NCI-H187 (cell line): ENCODE data around the gene CRK.
"Not testable (repeated sequence)": the region's sequence is repeated elsewhere in the genome, so short reads cannot be mapped to it uniquely, and the experiment has no call there.

Experiments
- DNase-seq, 2 experiments: peaks; one replicate each; lab custom pipeline; 2025; lab: John Stamatoyannopoulos, UW

Gene CRK

GRCh38 chr17:1421470-1421869, 34.6 kb downstream of the CRK start:
- no peak for DNase-seq

GRCh38 chr17:1420981-1421380, 35.1 kb downstream of the CRK start:
- DNase-seq = no peak

DNA sequence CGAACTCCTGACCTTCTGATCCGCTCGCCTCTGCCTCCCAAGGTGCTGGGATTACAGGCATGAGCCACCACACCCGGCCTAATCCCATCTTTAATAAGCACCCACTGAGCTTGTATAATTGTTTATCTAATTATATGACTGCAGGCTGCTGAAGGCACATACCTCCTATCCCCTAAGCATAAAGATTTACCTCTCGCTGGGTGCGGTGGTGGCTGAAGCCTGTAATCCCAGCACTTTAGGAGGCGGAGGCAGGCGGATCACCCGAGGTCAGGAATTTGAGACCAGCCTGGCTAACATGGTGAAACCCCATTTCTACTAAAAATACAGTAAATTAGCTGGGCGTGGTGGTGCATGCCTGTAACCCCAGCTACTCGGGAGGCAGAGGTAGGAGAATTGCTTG, 35.9 kb downstream of the CRK start:
- DNase-seq = no peak

DNA sequence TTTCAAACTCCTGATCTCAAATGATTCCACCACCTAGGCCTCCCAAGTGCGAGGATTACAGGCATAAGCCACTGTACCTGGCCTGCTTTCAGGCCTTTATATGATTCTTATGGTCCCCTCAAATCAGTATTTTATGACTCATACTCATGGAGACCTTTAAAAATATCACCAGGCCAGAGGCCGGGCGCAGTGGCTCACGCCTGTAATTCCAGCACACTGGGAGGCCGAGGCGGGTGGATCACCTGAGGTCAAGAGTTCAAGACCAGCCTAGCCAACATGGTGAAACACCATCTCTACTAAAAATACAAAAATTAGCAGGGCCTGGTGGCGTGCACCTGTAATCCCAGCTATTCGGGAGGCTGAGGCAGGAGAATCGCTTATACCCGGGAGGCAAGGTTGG, 37.6 kb downstream of the CRK start:
- not testable (repeated sequence) for DNase-seq

DNA sequence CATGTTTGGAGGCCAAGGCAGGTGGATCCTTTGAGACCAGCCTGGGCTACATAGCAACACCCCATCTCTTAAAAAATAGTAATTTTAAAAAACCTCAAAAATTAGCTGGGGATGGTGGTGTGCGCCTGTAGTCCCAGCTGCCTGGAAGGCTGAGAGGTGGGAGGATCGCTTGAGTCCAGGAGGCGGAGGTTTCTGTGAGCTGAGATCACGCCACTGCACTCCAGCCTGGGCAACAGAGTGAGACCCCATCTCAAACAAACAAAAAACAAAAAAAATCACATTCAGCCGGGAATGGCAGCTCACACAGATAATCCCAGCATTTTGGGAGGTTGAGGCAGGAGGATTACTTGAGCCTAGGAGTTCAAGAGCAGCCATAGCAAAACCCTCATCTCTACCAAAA, 39.6 kb downstream of the CRK start:
- DNase-seq = no peak

- DNase-seq = no peak
Observed at GRCh38 chr17:1414634-1415033, 41.4 kb downstream of the CRK start.

GRCh38 chr17:1414001-1414574, 41.9 kb downstream of the CRK start:
- no peak for DNase-seq

GRCh38 chr17:1413281-1413791, 42.7 kb downstream of the CRK start:
- no peak for DNase-seq

DNA sequence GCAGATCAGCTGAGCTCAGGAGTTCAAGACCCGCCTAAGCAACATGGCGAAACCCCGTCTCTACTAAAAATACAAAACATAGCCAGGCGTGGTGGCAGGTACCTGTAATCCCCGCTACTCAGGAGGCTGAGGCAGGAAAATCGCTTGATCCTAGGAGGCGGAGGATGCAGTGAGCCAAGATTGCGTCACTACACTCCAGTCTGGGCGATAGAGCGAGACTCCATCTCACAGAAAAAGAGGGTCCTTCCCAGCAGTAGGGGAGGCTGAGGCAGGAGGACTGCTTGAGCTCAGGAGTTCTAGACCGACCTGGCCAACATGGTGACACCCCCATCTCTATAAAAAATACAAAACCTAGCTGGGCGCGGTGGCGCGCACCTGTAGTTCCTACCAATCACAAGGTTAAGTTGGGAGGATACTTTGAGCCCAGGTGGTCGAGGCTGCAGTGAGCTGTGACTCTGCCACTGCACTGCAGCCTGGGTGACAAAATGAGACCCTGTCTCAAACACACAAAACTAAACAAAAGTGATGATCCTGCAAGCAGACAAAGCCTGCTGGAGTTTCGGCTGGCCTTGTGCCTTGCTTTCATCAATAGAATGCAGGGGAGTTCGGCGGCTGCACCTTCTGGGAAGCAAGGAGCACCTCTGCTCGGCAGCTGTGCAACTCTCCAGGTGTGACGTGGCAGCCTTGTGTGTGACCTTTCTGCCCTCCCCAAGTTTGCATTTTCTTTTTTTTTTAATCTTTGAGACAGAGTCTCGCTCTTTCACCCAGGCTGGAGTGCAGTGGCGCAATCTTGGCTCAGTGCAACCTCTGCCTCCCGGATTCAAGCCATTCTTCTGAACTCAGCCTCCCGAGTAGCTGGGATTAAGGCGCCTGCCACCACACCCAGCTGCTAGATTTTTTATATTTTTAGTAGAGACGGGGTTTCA, 43.6 kb downstream of the CRK start:
- no peak for DNase-seq

- DNase-seq = no peak
Observed at GRCh38 chr17:1402262-1402586, 53.8 kb downstream of the CRK start.

GRCh38 chr17:1399679-1400512, 56.1 kb downstream of the CRK start, which contains the start of gene YWHAE:
YWHAE (minus strand) TSS chr17:1400222; CDS start chr17:1400110, 112 bp downstream.
- peak; percentile 85 to 88 for DNase-seq

DNA sequence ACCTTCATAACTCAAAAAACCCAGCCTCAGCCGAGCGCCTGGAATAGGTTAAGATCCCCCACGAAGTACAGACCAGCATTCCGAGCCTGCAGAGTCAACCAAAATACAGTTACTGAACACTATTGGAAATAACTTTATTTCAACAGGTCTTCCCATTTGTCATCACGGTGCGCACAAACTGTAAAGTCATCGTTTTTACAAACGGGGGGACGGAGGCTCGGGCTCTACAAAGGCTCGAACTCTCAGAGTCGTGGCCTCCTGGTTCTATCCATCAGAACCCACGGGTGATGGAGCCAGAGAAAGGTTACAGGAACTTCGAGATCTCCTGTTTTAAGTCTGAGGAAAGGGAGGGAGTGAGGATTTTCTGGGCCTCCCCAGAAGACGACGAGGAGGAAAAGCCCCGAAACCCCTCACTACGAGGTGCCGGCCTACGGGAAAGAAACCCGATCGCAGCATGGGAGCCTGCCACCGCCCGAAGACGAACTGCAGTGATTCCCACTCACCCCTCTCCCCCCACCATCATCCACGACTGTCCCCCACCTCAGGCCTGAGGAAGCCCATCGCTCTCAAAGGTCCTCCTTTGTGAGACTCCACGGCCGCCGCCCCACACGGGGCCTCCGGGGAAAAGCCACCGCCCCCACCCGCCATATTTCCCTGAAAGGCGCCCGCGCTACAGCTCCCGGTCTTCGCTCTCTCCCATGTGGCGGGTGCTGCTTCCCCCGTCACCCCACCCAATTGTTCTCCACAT, 56.9 kb downstream of the CRK start:
- no peak for DNase-seq

GRCh38 chr17:1398028-1398427, 58.0 kb downstream of the CRK start:
- no peak for DNase-seq

DNA sequence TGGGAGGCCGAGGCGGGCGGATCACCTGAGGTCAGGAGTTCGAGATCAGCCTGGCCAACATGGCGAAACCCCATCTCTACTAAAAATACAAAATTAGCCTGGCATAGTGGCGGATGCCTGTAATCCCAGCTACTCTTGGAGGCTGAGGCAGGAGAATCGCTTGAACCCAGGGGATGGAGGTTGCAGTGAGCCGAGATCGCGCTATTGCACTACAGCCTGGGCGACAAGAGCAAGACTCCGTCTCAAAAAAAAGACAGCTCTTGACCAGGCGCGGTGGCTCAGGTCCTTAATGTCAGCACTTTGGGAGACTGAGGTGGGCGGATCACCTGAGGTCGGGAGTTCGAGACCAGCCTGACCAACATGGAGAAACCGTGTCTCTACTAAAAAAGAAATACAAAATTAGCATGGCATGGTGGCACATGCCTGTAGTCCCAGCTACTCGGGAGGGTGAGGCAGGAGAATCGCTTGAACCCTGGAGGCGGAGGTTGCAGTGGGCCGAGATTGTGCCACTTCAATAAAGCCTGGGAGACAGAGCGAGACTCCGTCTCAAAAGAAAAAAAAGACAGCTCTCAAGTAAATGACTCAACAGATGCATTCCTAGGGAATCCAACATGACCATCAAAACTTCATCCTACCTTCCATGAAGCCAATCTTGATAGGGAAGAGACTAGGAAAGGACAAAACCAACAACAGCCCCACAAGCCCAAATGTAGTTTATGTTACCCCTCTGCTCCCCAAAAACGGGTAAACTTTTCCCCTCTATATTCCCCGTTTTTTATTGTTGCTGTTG, 60.0 kb downstream of the CRK start:
- not testable (repeated sequence) for DNase-seq

DNA sequence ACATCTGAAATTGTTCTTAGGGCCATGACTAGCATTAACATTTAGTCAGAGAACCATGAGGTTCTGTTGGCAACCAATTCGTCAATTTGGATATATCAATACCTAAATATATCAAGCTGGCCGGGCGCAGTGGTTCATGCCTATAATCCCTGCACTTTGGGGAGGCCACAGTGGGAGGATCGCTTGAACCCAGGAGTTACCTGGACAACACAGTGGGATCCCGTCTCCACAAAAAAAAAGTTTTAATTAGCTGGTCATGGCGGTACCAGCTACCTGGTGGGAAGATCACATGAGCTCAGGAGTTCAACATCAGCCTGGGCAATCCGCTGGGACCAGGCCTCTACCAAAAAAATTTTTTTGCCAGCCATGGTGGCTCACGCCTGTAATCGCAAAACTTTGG, 64.5 kb downstream of the CRK start:
- no peak for DNase-seq

- DNase-seq = no peak
Observed at GRCh38 chr17:1390432-1391367, 65.3 kb downstream of the CRK start.

- DNase-seq = not testable (repeated sequence)
Observed at GRCh38 chr17:1387490-1388227, 68.4 kb downstream of the CRK start.

GRCh38 chr17:1386675-1387190, 69.3 kb downstream of the CRK start:
- not testable (repeated sequence) for DNase-seq

DNA sequence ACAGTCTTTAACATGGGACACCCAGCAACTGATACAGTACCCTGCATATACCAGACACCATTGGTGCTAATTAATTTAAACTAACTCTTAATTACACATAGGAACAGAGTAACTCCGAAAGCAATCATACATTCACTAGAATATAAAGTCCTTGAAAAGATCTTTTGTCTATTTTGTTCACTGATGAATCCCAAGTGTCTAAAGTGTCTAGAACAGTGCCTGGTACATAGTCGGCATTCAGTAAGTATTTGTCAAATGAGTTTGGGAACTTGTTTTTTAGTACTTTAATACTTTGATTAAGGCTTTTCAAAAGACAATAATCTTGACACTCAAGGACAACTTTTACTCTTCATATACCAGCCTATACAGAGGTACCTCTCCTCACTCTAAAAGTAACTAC, 69.8 kb downstream of the CRK start:
- DNase-seq = no peak
